ENCODE results near the gene SERPINA3.
"Not testable (repeated sequence)": the region's sequence is repeated elsewhere in the genome, so short reads cannot be mapped to it uniquely, and the experiment has no call there.

SERPINA3 gene

DNA sequence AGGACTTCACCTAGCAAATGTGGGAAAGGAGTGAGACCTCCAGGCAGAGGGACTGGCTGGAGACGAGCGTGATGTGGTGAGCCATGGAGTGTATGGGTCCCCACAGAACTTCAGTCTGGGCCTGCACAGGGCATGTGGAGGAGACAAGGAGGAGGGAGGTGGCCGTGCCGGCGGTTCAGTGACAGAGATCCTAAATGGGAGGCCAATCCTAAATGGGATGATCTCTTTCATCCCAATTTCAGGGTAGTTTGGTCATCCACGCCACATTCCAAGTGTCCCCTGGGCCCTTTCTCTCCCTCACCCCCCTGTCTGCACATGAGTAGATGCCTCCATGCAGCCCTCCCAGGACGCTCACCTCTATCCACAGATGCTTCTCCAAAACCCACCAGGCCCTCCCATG is 17.8 kb upstream of the SERPINA3 start:
- Mint-ChIP-seq H3K27me3 (ENCODE audit: low read depth) (no peaks in the 10 kb centered on the region), H3K9me3 (no peaks in the 10 kb centered on the region), H3K4me1 (ENCODE audit: low read depth) (no peaks in the 10 kb centered on the region), H3K4me3 (no peak overlapping the region), H3K27ac (no peak overlapping the region), H3K36me3 (ENCODE audit: low read depth) (no peaks in the 10 kb centered on the region)

GRCh38 chr14:94595912-94596311 is 16.3 kb upstream of the SERPINA3 start:
- no peaks in the 10 kb centered on the region for H3K4me1 Mint-ChIP-seq (ENCODE audit: low read depth)
- H3K27ac Mint-ChIP-seq = no peak overlapping the region
- no peaks in the 10 kb centered on the region for H3K9me3 Mint-ChIP-seq
- H3K27me3 Mint-ChIP-seq (ENCODE audit: low read depth) = no peaks in the 10 kb centered on the region
- no peaks in the 10 kb centered on the region for H3K36me3 Mint-ChIP-seq (ENCODE audit: low read depth)
- no peak overlapping the region for H3K4me3 Mint-ChIP-seq

- Mint-ChIP-seq H3K4me1 (ENCODE audit: low read depth) (no peaks in the 10 kb centered on the region), H3K4me3 (no peak overlapping the region), H3K9me3 (no peaks in the 10 kb centered on the region), H3K27me3 (ENCODE audit: low read depth) (no peaks in the 10 kb centered on the region), H3K27ac (no peak overlapping the region), H3K36me3 (ENCODE audit: low read depth) (no peaks in the 10 kb centered on the region)
Measured at GRCh38 chr14:94596361-94596760, 15.8 kb upstream of the SERPINA3 start.

DNA sequence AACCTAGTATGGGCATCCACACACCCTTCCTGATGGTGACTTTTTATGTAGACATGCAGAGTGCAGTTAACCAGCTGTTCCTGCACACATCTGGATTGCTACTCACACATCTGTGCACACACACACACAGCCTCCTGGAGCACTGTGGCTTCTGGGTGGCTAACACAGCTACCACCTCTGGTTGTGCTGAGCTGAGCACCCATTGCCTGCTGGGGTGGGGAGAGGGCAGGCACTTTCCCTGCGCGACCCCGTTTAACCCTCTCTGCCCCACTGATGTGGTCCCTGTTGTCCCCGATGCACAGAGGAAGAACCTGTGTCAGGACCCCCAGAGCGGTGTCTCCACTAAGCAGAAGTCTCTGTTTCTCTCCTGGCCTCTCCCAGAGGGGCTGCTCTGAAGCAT is 14.4 kb upstream of the SERPINA3 start:
- Mint-ChIP-seq H3K27me3 (ENCODE audit: low read depth) (no peaks in the 10 kb centered on the region), H3K36me3 (ENCODE audit: low read depth) (no peaks in the 10 kb centered on the region), H3K9me3 (no peaks in the 10 kb centered on the region), H3K27ac (no peak overlapping the region), H3K4me3 (no peak overlapping the region), H3K4me1 (ENCODE audit: low read depth) (no peaks in the 10 kb centered on the region)

GRCh38 chr14:94598506-94598815 is 13.7 kb upstream of the SERPINA3 start:
- H3K4me3 Mint-ChIP-seq = no peak overlapping the region
- no peak overlapping the region for H3K27ac Mint-ChIP-seq
- H3K9me3 Mint-ChIP-seq = no peaks in the 10 kb centered on the region
- H3K36me3 Mint-ChIP-seq (ENCODE audit: low read depth) = no peaks in the 10 kb centered on the region
- H3K27me3 Mint-ChIP-seq (ENCODE audit: low read depth) = no peaks in the 10 kb centered on the region
- no peaks in the 10 kb centered on the region for H3K4me1 Mint-ChIP-seq (ENCODE audit: low read depth)

GRCh38 chr14:94598816-94599655 is 13.2 kb upstream of the SERPINA3 start:
- H3K27me3 Mint-ChIP-seq (ENCODE audit: low read depth) = no peaks in the 10 kb centered on the region
- H3K4me3 Mint-ChIP-seq = no peak overlapping the region
- H3K36me3 Mint-ChIP-seq (ENCODE audit: low read depth) = no peaks in the 10 kb centered on the region
- no peaks in the 10 kb centered on the region for H3K9me3 Mint-ChIP-seq
- H3K27ac Mint-ChIP-seq = no peak overlapping the region
- no peaks in the 10 kb centered on the region for H3K4me1 Mint-ChIP-seq (ENCODE audit: low read depth)

- Mint-ChIP-seq H3K9me3 (no peaks in the 10 kb centered on the region), H3K27me3 (ENCODE audit: low read depth) (no peaks in the 10 kb centered on the region), H3K4me1 (ENCODE audit: low read depth) (no peaks in the 10 kb centered on the region), H3K36me3 (ENCODE audit: low read depth) (no peaks in the 10 kb centered on the region), H3K4me3 (no peak overlapping the region), H3K27ac (no peak overlapping the region)
Measured at GRCh38 chr14:94599656-94600004, 12.6 kb upstream of the SERPINA3 start.

GRCh38 chr14:94600148-94600545 is 12.0 kb upstream of the SERPINA3 start:
- Mint-ChIP-seq H3K9me3 (no peaks in the 10 kb centered on the region), H3K36me3 (ENCODE audit: low read depth) (no peaks in the 10 kb centered on the region), H3K4me1 (ENCODE audit: low read depth) (no peaks in the 10 kb centered on the region), H3K27ac (no peak overlapping the region), H3K27me3 (ENCODE audit: low read depth) (no peaks in the 10 kb centered on the region), H3K4me3 (no peak overlapping the region)

DNA sequence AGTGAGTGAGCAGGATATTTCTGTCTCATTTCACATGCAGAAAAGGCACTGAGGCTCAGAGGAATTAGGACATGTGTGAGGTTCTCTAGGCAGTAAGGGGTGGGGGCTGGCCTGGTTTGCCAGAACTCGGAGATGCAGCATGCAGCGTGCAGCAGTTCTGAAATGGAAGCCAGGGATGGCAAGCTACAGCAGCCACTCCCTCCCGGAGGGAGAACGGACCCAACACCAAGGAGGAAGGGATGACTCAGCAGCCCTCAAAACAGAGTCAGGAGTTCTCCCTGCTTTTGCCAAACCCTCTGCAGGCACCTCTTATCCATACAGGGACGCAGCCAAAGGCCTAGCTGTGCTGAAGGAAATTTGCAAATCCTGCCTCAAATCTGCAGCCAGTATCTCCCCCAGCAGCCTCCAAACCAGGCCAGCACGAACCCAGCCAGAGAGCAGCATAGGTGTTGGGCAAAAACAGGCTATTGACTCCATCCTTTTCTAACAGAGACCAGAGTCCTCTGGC is 10.3 kb upstream of the SERPINA3 start:
- no peaks in the 10 kb centered on the region for H3K36me3 Mint-ChIP-seq (ENCODE audit: low read depth)
- no peaks in the 10 kb centered on the region for H3K4me1 Mint-ChIP-seq (ENCODE audit: low read depth)
- no peak overlapping the region for H3K27ac Mint-ChIP-seq
- no peaks in the 10 kb centered on the region for H3K27me3 Mint-ChIP-seq (ENCODE audit: low read depth)
- no peak overlapping the region for H3K4me3 Mint-ChIP-seq
- no peaks in the 10 kb centered on the region for H3K9me3 Mint-ChIP-seq

- Mint-ChIP-seq H3K4me3 (no peak overlapping the region), H3K4me1 (ENCODE audit: low read depth) (no peaks in the 10 kb centered on the region), H3K36me3 (ENCODE audit: low read depth) (no peaks in the 10 kb centered on the region), H3K9me3 (no peaks in the 10 kb centered on the region), H3K27ac (no peak overlapping the region), H3K27me3 (ENCODE audit: low read depth) (no peaks in the 10 kb centered on the region)
Measured at GRCh38 chr14:94602722-94603121, 9.5 kb upstream of the SERPINA3 start.

DNA sequence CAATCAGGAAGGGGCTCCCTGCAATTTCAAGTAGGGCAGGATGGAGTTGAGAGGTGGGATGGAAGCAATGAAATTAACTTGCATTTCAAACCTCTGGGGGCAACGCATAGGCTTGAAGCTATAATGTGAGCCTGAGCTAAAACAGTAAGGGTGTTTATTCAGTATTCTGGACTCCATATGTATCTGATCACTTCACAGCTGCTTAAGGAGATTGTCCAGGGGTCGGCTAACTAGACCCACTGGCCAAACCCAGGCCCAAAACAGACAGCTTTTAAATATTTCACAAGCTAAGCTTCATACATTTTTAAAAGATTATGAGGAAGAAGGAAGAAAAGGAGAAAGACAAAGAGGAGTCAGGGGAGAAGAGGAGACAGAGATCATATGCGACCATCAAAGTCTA is 6.8 kb upstream of the SERPINA3 start:
- Mint-ChIP-seq H3K27ac (no peak overlapping the region), H3K9me3 (no peaks in the 10 kb centered on the region), H3K4me1 (ENCODE audit: low read depth) (no peaks in the 10 kb centered on the region), H3K36me3 (ENCODE audit: low read depth) (no peaks in the 10 kb centered on the region), H3K4me3 (no peak overlapping the region), H3K27me3 (ENCODE audit: low read depth) (no peaks in the 10 kb centered on the region)

DNA sequence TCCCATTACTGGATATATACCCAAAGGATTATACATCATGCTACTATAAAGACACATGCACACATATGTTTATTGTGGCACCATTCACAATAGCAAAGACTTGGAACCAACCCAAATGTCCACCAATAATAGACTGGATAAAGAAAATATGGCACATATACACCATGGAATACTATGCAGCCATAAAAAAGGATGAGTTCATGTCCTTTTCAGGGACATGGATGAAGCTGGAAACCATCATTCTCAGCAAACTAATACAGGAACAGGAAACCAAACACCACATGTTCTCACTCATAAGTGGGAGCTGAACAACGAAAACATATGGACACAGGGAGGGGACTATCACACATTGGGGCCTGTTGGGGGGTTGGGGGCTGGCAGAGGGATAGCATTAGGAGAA is 3.2 kb upstream of the SERPINA3 start:
- not testable (repeated sequence) for H3K4me1 Mint-ChIP-seq (ENCODE audit: low read depth); H3K36me3 Mint-ChIP-seq (ENCODE audit: low read depth); H3K4me3 Mint-ChIP-seq; H3K27ac Mint-ChIP-seq; H3K9me3 Mint-ChIP-seq; H3K27me3 Mint-ChIP-seq (ENCODE audit: low read depth)

DNA sequence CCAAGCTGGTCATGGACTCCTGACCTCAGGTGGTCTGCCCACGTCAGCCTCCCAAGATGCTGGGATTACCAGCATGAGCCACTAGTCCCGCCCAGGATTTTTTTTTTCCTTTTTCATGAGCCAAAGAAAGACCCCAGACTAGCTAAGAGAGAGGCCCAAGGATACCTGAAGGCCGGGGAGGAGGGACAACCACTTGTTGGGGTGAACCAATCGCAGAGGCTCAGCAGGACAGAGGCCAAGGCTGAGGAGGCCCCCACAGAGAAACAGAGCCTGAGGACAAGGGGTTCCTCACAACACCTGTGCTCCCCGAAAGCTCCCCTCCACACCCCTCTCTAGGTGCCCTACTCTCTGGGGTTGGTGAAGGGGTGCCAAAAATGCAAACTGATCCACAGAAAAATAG is 1.0 kb upstream of the SERPINA3 start:
- H3K27me3 Mint-ChIP-seq (ENCODE audit: low read depth) = no peaks in the 10 kb centered on the region
- H3K36me3 Mint-ChIP-seq (ENCODE audit: low read depth) = no peaks in the 10 kb centered on the region
- H3K27ac Mint-ChIP-seq = no peak overlapping the region
- no peaks in the 10 kb centered on the region for H3K9me3 Mint-ChIP-seq
- H3K4me1 Mint-ChIP-seq (ENCODE audit: low read depth) = no peaks in the 10 kb centered on the region
- no peak overlapping the region for H3K4me3 Mint-ChIP-seq

GRCh38 chr14:94612580-94613554 is 676 bp downstream of the SERPINA3 start:
- Mint-ChIP-seq H3K4me1 (ENCODE audit: low read depth) (no peaks in the 10 kb centered on the region), H3K4me3 (no peak overlapping the region), H3K27me3 (ENCODE audit: low read depth) (no peaks in the 10 kb centered on the region), H3K9me3 (peaks cover 10% of the 10 kb centered on the region), H3K27ac (no peak overlapping the region), H3K36me3 (ENCODE audit: low read depth) (no peaks in the 10 kb centered on the region)
